DMS153 (cell line): ENCODE results near the gene SGCD.

Experiments used
- DNase-seq: peaks from one replicate; lab custom pipeline; 2025; lab: John Stamatoyannopoulos, UW

The SGCD gene

DNA sequence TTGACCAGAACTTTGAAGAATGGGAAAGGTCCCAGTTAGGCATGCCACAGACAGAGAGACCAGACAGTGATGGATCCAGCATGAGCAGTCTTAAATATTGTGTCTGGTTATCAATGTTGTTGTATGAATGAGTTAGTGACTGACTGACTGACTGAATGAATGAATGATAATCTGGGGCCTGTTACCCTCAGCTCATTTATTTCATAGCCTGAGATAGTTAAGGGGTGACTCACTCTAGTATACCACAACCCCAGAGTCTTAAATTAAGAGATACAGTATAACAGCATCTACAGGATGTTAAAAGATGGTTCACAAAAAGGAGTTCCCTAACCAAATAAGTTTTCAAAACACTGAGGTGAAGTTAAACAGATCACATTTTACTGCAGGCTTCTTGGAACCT is 133.5 kb downstream of the SGCD start:
- DNase-seq, result no peak

DNA sequence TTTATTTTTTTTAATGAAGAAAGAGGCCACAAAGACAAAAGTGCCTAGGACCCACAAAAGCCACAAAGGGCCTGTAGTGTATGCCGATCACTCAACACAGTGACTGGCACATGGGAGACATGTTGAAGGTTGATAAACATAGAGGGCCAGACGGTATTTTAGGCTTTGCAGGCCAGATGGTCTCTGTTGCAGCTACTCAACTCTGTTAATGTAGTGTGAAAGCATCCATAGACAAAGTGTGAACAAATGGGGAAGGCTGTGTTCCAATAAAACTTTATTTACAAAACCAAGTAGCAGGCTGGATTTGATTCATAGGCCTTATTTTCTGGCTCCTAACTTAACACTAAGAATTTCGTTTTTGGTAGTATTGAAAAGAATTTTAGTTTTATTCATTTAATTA is 139.9 kb downstream of the SGCD start:
- DNase-seq, result no peak

DNA sequence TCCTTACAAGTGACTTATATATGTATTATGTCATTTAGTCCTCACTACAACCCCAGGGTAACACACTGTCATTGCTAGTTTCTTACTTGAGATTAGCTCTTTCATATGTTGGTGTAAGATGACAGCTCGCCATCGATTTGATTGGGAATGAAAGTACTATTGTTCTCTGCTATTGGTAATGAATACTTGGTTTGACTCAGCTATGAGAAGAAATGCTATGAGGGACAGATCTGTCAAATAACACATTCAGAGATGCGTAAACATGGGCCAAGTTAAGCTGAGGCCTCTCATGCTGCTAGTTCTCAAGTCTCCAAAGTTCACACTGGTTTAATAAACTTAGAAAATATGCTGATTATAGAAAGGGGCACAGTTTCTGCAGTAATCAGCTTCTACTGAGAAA is 142.7 kb downstream of the SGCD start:
- no peak for DNase-seq

DNA sequence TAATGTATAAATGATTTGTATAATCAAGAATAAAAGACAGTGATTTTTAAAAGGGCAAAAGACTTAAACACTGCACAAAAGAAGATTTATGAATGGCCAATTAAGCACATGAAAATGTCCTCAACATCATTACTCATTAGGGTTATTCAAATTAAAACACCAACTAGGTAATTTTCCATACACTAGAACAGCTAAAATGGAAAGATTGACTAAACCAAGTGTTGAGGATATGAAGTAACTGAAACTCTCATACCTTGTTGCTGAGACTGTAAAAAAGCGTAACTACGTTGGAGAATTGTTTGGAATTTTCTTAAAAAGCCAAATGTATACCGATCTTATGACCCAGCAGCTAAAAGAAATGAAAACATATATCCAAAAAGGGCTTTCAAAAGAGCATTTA is 144.9 kb downstream of the SGCD start:
- no peak for DNase-seq

DNA sequence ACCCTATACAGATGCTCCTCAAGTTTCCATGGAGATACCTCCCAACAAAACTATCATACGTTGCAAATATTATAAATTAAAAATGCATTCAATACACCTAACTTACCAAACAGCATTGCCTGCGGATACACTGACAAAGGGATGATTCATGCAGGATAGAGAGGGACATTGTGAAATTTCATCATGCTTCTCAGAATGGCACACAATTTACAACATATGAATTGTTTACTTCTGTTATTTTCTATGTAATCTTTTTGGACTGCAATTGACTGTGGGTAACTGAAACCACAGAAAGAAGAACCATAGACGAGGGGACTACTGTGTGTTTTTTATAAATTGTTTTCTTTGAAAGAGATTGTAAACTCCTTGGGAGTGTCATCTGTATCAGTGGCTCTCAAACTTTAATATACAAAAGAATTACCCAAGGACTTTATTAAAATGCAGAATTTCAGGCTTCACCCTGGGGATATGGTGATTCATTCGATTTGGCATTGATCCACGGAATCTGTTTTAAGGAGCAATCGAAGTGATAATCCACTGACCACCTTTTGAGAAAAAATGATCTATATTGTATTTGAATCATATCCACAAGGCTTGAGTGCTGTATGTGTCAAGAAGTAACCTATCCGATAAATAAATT is 146.4 kb downstream of the SGCD start:
- no peak for DNase-seq

DNA sequence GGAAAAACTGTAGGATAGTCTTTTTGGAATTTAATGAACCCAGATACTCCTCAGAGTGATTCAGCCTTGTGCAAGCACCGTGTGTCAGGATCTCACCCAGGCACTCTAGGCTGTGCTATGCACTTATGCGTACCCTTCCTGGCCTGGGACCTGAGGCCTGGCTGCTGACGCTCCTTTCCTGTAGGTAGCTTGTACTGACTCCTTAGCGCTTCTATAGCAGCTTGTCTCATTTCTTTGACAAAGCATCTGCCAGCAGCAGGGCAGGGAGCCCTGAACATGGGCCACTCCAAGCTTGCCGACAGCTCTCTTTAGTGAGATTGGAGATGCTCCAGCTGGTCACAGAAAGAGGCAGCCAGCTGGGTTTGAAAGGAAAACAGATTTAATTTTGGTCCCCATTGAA is 147.3 kb downstream of the SGCD start:
- no peak for DNase-seq

DNA sequence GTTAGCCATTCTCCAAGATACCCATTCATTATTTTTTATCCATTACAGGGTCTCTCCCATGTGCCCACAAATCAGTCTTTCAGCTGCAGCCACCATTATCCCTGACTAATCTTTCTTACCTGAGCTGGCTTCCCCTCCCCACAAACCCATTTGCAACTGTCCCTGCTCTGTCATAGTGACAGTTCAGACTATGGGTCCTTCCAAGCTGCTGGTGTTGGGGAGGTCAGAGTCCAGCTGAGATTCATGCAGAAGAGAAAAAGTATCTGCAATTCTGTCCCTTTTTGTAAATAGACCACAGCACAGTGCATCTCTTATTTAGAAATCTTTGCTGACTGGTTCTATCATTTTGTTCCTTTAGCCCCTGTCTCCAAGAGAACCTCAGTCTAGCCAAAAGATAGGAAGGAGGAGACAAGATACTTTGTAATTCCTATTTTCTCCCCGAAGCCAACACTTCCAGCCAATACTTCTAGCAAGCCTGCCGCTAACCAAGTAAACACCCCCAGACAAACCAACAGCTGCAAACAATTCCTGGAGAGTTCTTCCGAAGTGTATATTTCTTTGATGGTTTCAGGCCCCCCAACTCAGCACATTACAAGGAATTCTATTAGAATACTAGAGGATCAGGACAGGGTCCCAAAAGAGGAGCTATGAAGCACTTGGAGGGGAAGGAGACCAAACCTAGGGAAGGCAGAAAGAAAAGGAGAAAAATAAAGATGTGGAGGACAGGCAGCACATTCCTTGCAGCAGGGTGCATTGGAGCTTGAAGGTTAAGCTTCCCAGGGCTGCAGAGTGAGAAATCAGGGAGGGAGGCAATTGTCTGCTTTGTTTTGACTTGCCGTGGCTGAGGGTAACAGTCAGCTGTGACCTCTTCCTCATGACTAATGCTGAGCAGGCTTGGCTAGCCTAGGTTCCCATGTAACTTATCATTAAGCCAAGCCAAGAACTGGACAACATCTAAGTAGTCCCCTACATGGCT is 148.5 kb downstream of the SGCD start:
- DNase-seq, result no peak

DNA sequence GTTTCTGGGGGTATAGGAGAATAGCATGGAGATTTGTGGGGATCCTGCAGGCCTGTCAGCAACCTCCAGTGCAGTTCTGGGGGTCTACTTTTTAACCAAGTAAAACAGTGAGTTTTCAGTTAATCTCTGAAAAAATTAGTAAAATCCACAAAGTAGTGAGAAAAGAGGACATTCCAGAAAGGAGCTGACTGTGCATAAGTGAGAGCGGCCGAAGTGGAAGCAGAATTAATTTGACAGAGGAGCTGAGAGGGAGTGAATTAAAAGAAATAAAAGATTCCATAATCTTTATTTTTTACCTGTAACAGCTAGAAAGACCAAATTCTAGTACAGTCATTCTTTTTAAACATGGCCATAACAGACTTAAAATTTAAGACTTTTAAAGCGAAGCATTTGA is 149.2 kb downstream of the SGCD start:
- no peak for DNase-seq

DNA sequence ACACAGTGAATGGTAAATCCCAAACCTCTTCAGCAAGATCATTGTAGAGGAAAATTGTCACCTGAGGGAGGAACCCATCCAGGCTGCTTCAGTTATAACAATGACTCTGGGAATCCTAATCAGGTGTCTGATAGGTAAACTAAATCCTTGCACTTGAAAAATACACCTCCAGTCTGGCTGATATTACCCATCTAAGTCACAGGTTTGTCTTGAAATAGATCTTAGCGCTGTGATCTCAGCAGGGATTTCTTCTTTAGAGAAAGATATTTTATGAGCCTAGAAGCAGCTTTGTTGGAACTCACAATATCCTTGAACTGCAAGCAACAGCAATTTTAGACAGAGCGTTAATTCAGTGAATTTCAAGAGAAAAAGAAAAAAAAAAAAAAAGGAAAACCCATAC is 149.7 kb downstream of the SGCD start:
- DNase-seq, result no peak

DNA sequence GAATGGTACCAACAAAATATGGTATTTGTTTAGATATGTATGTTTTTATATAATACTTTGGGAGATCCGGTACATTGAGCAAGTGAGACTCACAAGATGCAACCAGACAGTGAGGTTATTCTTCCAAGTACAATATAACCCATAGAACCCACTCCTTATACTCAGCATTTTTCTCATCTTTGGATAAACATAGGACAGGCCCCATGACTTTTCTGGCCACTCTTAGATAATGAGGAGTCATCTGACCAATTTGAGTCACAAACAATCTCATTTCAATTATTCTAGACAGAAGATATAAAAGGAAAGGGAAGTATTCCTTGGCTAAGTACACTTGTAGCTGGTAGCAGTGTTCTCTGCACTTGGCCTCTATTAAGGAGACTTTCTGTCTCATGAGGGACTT is 150.2 kb downstream of the SGCD start:
- DNase-seq, result no peak

DNA sequence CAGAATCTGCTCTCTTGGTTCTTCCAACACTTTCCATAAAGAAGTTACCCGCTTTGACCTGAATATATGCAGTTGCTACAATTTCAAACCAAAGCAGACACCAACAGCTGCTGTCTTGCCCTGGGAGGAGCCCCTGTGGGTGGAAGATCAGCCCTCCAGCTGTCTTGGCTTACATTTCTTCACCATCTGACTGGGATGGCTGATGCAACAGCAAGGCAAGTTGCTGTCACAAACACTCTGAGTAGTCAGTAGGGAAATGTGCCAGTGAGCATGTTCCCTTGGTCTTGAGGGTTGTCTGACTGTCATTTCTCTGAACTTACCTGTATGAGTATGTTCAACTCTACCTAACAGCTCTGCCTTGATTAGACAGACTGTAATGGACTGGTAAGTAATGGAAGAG is 152.9 kb downstream of the SGCD start:
- no peak for DNase-seq

DNA sequence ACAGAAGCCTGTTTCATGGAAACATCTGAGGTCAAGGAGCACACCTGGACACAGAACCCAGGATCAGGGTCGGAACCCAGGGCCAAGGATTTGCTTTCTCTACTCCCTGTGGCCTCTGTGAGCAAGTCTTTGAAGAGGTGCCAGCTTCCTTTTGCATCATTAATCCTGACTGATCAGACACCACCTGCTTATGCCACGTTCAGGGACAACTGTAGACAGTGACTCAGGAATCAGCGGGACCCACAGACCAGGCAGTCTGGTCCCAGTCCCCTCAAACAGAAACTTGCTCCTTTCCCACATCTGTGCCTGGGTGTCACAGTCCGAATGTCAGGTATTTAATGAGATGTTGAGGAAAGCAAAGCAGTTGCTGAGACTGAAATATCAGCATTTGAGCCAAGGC is 154.8 kb downstream of the SGCD start:
- no peak for DNase-seq

DNA sequence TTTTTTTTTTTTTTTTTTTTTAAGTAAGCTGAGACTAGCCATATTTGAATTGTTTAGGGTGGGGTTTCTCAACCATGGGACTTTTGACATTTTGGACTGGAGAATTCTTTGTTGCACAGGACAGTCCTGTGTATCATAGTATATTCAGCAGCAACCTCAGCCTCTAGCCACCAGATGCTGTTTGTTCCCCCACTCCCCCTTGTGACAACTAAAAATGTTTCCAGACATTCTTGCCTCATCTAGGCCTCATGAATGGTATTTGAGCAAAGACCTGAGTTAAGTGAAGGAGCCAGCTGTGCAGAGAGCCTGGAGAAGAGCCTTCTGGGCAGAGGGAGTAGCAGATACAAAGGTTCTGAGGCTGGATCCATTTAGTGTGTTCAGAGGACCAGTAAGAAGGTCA is 155.9 kb downstream of the SGCD start:
- no peak for DNase-seq

DNA sequence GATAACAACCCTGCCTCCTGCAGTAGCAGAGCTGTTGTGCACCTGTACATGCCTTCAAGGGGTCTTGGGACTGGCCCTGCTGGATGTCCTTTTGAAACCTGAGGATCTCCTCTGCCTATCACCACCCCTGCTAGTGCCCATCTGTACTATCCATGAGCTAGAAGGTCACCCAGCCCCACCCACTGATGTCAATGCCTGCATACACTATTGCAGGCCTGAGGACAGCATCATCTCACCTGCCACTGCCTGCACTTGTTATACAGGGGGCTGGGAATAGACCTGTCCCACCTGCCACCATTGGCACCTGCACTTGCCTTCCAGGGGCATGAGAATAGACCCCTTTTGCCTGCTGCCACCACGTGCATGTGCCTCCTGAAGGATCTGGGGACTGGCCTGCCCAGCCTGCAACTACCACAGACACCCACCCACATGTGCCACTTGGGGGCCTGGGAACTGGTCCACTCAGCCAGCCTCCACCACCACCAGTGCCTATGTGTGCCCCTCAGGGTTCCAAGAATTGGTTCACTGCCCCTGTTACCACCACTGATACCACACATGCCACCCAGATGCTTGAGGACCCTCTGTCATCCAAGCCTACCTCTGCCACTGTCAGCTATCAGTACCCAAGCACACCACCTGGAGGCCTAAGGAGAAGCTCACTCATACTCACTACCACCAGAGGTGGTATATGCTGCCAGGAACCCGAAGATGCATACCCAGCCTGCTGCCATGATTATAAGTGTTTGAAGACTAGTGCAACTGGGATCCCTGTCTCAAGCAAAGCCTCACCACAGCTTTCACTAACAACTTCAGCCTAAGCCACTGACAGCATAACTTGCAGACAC is 159.7 kb downstream of the SGCD start:
- DNase-seq, result no peak

DNA sequence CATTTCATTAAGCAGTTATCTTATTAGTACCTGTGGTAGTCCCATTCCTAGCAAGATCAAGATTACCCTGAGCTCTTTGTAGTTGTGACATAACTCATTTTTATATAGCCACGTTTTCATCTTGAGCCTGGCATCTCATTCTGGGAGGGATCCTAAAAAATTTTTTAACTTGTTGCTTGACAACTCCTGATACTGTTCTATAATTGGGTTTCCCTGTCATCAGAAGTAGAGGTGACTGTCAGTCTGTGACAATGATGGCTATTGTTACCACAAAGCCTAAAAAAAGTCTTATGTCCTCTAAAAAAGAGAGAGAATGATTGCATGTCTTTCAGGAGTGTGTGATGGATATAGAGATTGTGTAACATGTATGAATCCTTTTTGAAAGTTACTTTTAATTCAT is 164.8 kb downstream of the SGCD start:
- no peak for DNase-seq

DNA sequence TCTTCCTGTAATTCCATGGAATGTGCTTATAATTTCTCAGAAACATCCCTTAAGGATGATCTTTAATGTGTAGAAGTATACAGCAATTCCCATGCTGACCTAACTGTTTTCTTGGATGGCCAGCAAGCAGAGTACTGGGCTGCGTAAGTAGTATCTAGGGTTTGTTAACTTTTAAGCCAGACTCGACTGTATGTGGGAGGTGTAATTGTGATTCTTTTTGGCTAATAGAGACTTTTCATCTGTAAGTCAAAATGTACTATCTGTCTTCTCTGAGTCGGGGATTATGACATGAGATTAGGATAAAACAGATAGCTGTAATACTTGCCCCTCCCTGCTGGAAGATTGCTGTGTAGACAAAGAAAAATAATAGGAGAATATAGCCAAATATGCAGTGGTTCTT is 169.3 kb downstream of the SGCD start:
- no peak for DNase-seq

DNA sequence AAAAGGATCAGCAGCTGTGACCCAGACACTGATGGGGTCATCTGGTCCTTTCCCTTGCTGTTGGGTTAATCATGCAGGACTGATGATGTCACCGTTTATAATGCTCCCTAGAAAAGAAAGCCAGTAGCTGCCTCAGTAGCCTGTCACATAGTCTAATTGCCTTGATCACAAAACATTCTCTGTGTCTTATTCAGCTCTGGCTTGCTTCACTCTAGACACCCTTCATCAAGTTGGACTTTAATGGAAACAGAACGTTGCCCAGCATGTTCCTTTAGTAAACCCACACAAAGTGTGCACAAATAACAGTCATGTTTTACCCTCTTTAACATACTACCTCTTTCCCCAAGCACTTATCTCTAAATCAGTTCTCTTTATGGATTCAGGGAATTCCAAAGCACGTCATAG is 170.8 kb downstream of the SGCD start:
- DNase-seq, result no peak

DNA sequence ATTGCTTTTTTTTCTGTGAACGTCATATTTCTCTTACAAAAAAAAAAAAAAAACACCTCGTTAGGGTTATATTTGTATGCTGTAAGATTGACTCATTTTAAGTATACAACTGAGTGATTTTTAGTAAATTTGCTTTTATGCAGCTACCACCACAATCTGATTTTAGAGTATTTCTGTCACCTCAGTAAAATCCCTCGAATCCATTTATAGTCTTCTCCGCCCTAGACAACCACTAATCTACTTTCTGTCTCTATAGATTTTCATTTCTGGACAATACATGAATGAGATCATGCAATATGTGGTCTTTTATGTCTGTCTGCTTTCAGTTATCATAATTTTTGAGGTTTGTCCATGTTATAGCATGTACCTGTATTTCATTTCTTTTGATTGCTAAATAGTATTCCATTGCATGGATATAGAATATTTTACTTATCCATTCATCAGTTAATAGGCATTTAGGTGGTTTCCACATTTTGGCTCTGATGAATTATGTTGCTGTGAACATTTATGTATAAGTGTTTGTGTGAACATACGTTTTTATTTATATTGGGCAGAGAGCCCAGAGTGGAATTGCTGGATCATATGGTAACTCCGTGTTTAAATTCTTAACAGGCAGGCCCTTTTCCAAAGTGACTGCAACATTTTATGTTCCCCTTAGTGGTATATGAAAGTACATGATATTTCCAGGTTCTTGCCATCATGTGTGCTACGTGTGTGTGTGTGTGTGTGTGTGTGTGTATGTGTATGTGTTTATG is 171.4 kb downstream of the SGCD start:
- no peak for DNase-seq

DNA sequence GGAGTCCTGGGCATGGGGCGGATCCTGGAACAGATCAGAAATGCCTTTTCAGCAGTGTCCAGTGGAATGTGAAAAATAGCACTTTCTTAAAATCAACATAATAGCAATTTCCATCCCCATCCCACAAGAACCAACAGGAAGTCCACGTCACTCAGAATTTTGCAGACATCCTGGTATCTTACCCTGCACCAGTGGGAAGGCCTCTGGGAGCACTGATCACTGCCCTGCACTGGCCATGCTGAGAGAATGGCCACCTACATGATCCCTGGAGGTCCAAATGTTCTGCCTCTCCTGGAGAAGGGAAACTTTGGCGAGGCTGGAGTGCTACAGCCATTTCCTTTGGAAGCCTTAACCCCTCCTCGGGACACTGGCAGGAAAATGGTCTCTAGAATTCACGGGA is 173.8 kb downstream of the SGCD start:
- DNase-seq, result no peak

DNA sequence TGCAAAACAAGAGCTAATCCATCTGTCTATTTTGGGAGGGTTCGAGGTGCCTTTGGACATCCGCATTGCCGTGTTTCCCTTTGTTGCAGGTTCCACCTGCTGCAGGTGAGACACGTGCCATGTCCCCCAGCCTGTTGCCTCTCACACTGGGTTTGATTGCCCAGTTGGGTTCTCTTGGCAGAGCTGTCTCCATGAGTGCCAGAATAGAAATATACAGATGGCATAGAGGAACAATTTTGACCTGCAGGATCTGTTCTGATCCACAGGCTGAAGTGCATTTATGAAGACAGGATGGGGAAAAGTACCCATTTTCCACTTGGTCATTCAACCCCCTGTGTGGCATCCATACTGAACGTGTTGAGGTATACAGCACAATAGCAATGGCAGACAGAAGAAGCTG is 178.1 kb downstream of the SGCD start:
- no peak for DNase-seq

DNA sequence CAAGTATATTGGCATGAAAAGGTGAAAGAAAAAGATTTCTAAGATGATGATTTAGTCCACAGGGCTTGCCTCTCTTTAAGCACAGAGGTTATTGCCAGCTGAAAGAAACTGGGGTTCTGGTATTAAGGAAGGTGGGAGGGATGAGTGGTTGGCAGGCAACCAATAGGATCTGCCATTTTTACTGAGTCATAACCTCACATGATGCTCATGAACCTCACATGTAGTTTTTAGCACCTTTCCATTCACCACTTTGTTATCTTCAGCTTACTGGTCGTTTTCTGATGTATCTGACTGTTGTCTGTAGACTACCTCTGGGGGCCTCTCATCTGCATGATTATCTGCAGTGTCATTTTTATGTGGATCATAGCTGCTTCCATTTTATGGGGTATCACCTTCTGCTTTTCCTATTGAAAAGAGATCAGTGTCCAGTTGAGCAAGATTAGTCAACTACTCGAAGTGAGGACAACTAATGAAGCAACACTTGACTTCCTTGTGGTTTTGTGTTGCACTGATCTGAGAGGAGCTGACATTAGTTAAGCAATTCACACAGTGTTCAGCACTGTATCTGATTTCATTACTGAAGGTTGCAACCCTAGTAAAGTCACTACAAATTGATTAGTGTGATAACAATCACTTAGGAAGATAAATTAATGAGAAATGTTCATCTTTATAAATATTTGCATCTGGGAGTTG is 186.3 kb downstream of the SGCD start:
- no peak for DNase-seq
